ENCODE results near the gene DUSP7.

Gene DUSP7

DNA sequence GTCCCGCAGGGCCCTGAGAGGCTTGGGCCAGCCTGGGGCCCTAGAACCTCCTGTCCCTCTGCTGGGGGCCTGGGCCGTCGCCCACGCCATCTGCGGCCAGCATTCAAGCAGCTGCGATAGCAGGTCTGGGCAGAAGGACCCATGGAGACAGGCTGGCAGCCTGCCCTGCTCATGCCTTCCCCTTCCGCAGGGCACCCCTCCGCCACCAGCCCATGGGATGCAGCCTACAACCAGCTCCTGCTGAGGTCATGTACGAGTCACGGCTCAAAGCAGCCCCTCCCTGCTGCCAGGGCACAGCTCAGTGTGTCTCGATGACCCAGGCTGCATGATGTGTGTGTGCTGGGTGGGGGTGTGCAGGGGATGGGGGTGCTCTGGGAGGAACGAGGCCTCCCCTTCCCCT lies 27.8 kb downstream of the DUSP7 start:
- peak; percentile 55 for DNase-seq

- DNase-seq = no peak
These were observed 30.3 kb downstream of the DUSP7 start for GRCh38 chr3:52026041-52026440.

DNA sequence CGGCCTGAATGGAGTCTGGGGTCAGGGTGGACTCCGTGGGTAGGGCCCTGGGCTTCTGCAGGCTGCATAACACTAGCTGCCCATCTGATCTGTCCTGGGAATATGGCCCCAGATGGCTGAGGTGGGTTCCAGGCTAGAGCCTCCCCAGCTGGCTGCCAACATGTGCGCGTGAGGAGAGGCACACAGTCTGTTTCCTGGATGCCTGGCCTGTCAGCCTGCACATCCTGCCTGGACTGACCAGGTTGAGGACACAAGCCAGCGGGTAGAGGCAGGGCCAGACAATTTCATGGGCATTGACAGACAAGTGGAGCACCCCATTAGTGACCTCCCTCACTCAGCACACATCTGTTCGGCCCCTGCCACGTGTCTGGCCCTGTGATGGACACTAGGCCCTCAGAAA lies 30.9 kb downstream of the DUSP7 start:
- no peak for DNase-seq

DNA sequence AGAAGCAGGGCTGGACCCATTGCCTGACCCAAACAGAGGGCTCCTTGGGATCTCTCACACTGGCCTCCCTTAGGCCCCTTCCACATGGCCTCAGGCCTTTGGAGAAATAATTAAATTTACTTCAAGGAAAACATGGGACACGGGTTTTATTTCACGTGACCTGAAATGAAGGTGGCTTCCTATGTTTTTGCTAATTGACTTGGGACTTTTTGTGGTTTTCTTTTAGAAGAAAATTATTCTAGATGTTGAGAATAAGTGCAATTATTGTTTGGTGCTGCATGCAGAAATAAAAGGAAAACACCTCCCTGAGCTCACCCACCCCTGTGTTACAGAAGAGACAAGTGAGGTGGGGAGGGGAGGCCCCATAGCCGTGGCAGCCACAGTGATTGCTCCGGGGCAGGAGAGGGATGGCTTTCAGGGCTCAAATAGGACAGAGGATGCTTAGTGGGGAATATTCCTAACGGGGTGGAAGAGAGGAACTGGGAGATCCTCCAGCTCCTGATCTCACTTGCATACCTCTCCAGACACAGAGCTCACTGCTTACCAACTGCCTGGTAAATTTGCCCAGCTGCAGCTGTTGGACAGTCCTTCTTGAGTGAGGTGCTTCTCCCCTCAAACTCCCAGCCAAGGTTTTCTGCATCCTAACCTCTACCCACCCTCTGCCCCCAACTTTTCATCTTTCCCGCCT lies 31.5 kb downstream of the DUSP7 start:
- DNase-seq = no peak

GRCh38 chr3:52023860-52024764 lies 32.3 kb downstream of the DUSP7 start:
- DNase-seq = no peak

DNA sequence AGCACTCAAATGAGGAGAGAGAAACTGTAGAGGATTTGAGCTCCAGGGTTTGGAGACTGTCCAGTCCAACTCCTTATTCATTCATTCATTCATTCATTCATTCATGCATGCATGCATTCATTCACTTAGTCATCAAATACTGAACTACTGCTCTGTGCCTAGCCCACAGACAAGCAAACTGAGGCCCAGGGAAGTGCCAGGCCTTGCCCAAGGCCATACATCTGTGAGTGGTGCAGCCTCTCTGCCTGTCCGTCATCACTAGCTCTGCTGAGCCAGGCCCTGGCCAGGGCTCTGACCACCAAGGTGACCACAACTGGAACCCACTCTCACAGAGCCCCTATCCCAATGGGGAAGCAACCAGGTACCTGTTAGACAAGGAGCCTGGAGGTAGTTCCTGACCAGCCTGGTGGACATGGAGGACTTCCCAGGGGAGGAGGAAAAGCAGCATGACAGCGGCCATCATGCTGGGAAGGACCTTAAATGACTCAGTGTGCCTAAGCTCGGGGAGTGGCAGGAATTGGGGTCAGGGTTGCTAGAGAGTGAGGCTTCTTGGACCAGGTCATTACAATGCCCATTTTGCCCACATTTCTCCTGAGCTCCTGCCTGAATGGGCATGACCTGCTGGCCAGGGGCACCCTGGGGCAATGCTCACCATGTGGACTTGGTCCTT lies 33.1 kb downstream of the DUSP7 start:
- no peak for DNase-seq

GRCh38 chr3:52022323-52023100 lies 33.9 kb downstream of the DUSP7 start:
- peak; percentile 59 for DNase-seq

DNA sequence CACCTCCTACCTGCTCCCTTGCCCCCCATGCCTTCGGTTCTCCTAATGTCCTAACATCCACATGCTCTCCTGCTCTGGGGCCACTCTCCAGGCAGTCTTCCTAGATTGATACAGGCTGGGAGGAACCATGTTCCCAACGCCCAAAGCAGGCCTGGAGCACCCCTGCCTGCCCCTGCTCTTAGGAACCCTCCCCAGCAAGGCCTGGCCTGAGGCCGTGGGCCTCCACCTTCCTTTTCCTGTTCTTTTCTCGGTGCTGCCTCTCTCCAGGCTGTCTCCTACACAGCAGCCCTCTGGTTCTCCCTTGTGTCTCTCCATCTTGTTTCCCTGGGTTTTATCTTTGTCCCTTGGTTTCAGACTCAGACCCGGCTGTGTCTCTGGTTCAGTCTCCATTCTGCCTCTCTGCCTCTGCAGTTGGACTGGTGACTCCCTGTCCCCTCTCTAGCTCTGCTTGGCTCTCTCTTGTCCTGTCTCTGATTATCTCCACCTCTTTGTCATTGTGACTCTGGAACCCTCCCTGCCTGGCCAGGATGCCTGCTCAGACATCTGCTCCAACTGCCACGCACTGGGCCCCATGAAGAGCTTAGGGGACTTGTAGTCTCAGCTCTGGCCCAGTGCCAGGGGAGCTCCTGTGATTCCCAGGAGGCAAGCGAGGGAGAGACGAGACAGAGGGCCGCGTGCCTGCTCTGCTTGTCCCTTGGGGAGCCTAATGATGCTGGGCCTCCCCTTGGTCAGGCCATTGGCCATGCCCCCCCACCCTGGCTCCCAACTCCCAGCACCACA lies 34.7 kb downstream of the DUSP7 start:
- DNase-seq = peak; percentile 41

DNA sequence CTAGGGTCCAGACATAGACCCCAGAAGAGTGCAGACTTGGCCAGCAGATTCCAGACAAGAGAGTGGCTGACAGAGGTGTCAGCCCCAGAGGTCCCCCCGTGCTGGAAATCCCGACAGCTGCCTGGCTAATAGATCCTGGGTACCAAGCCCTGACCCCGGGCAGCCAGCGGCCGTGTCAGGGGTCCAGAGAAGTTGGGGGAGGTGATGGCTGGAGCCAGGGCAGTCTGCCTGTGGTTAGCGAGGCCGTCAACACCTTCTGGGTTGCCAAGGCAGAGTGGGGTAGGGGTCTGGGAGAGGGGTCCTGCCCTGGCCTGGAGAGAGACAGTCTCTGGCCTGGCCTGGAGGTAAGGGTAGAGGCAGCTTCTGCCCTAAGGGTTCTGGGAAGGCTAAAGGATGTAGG lies 35.6 kb downstream of the DUSP7 start:
- no peak for DNase-seq

- DNase-seq = no peak
These were observed 36.9 kb downstream of the DUSP7 start for GRCh38 chr3:52019352-52020080.

GRCh38 chr3:52018319-52019000 lies 37.9 kb downstream of the DUSP7 start:
- no peak for DNase-seq

DNA sequence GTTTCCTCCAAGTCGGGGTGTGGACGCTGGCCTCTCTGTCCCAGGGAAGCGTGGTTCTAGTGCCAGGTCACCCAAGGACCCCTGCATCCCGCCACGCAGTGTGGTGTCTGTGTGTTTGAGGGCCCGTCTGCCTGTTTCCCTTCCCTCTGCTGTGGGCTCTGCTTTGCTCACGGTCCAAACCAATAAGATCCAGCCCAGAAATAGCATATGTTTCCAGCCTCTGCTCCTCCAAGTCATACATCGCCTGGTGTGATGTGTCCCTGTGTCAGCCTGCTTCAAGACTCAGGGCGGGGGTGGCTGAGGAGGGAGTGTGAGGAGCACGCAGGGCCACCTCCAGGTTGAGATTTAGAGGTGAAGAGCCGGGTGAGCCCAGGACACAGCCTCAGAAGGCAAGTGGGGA lies 38.8 kb downstream of the DUSP7 start:
- no peak for DNase-seq

DNA sequence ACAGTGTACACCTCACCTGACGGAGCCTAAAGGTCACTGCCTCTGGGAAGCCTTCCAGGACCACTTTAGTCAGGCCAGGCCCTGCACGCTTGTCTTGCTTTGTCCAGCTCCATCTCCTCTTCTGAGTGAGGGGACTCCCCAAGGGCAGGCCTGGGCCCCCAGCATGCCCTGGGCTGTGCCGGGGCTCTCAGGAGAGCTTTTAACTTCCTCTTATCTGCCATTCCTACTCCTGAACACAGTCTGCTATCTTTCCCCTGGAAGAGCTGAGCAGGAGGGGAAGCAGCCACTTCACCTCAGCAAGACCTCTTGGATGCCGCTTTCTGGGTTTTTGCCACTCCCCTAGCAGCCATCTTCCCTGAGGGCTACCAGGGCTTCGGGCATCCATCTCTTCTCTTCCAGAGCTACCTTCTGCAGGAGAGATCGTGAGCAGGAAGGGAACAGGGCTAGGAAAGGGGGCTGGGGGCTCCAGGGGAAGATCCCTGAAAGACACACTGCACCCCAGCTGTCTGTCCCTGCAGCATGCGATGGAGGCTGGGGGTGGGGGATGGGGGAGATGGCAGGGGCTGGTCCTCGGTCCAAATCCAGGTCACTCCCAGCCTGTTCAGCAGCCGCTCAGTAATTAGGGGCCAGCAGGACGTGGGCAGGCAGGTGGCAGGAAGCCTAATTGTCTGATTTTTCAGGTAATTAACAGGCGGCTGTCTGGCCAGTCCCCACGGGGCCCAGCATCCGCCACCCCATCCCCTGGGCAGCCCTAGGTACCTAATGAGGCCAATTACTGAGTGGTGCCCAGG lies 40.7 kb downstream of the DUSP7 start:
- no peak for DNase-seq

DNA sequence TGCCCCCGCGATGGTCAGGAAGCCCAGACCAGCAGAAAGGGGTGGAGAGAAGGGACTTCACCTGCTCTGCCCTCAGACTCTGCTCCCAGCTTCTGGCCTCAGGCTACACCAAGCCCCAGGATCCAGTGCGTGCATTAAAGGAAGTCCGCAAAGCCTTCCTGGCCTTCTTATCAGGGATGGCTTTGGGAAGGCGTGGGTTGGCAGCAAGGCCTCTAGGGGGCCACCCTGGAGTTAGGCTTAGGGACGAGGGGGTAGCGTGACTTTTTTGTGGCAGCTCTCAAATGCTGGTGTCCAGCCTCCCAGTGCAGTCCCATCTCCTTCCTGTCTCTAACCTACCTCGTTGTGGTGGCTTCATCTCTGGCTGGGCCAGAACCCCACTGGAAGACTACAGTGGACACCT lies 41.8 kb downstream of the DUSP7 start:
- peak; percentile 42 for DNase-seq

DNA sequence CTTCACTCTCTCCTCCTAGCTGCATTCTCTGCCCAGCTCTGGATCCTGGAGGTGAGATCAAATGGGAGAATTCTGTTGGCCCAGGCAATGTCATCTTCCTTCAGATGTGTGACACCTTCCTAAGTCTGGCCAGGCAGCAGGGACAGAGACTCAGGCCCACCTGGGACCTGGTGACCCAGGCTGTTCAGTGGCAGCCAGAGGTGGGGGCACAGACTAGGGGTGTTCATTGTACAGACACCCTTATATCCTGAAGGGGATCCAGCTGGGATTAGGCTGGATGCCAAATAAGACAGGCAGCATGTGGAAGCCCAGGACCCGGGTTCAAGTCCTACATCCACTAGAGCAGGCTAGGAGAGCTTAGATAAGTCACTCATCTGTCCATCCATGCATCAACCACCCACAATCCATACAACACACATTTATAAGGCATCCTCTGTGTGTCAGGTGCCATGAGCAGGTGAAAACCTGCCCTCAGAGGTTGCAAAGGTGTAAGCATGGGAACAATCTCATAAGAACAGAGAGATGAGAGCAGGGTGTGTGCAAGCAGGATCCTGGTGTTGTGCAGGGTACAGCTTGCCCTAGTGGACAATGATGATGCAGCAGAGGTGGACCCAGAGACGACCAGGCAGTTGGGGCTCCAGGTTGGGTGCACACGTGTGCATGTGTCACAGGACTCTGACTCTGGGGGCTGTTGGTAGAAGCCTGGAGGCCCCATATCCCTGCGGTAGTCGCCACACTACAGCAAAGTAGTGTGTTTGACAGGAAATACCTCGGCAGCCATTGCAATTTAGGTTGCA lies 42.4 kb downstream of the DUSP7 start:
- DNase-seq = no peak

DNA sequence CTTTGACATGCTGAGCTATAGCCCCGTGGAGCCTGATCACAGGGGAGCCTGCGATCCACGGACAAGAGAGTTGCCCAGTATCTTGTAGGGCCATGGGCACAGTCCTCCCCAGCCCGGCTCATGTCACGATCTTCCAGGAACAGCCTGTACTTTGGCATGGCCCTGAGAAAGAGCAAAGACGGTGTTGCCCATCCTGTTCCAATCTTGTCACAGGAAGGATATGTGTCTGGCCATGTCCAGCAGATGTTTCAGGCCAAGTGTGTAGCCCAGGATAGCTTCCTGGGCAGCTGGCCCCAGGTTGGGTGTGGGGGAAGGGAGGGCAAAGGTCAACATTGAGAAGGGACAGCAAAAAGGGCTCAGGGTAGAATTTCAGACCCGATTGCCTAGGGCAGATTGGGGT lies 43.7 kb downstream of the DUSP7 start:
- DNase-seq = no peak

DNA sequence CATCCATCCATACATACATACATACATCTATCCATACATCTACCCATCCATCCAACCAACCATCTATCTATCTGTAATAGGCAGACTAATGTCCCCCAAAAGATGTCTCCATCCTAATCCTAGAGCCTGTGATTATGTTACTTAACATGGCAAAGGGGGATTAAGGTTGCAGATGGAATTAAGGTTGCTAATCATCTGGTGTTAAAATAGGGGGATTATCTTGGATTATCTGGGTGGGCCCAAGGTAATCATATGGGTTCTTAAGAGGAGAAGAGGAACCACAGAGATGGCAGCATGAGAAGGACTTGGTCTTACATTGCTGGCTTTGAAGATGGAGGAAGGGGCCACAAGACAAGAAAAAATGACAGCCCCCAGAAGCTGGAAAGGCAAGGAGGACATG lies 45.9 kb downstream of the DUSP7 start:
- no peak for DNase-seq

- DNase-seq = no peak
These were observed 49.1 kb downstream of the DUSP7 start for GRCh38 chr3:52007291-52007690.

- no peak for DNase-seq
These were observed 49.6 kb downstream of the DUSP7 start for GRCh38 chr3:52006820-52007133.

Measured in fibroblast of skin of back (primary cell).